ENCODE results near the gene F13B.
"Not testable (repeated sequence)": the region's sequence is repeated elsewhere in the genome, so short reads cannot be mapped to it uniquely, and the experiment has no call there.

Gene F13B

GRCh38 chr1:197066719-197067456, at the start of gene F13B:
F13B (minus strand) TSS chr1:197067260; CDS start chr1:197067223, 37 bp downstream.
- DNase-seq (ENCODE audit: low spot score) = no peak

GRCh38 chr1:197116156-197116555, 49.1 kb upstream of the F13B start:
- no peak for DNase-seq (ENCODE audit: low spot score)

GRCh38 chr1:197106869-197107268, 39.8 kb upstream of the F13B start:
- DNase-seq (ENCODE audit: low spot score) = no peak

- no peak for DNase-seq (ENCODE audit: low spot score)
Measured at GRCh38 chr1:197103300-197103699, 36.2 kb upstream of the F13B start.

GRCh38 chr1:197101978-197102377, 34.9 kb upstream of the F13B start:
- no peak for DNase-seq (ENCODE audit: low spot score)

- no peak for DNase-seq (ENCODE audit: low spot score)
Measured at GRCh38 chr1:197100677-197101076, 33.6 kb upstream of the F13B start.

GRCh38 chr1:197099444-197099843, 32.4 kb upstream of the F13B start:
- no peak for DNase-seq (ENCODE audit: low spot score)

GRCh38 chr1:197096971-197097370, 29.9 kb upstream of the F13B start:
- DNase-seq (ENCODE audit: low spot score) = not testable (repeated sequence)

GRCh38 chr1:197096137-197096536, 29.1 kb upstream of the F13B start:
- DNase-seq (ENCODE audit: low spot score) = peak; percentile 2

GRCh38 chr1:197093226-197093885, 26.3 kb upstream of the F13B start:
- DNase-seq (ENCODE audit: low spot score) = no peak

GRCh38 chr1:197092491-197093023, 25.5 kb upstream of the F13B start:
- no peak for DNase-seq (ENCODE audit: low spot score)

GRCh38 chr1:197083474-197083873, 16.4 kb upstream of the F13B start:
- no peak for DNase-seq (ENCODE audit: low spot score)

GRCh38 chr1:197081117-197081753, 14.2 kb upstream of the F13B start:
- no peak for DNase-seq (ENCODE audit: low spot score)

- no peak for DNase-seq (ENCODE audit: low spot score)
Measured at GRCh38 chr1:197080323-197080722, 13.3 kb upstream of the F13B start.

GRCh38 chr1:197076585-197076984, 9.5 kb upstream of the F13B start:
- no peak for DNase-seq (ENCODE audit: low spot score)

GRCh38 chr1:197073978-197074377, 6.9 kb upstream of the F13B start:
- no peak for DNase-seq (ENCODE audit: low spot score)

GRCh38 chr1:197067457-197067818, 378 bp upstream of the F13B start:
- no peak for DNase-seq (ENCODE audit: low spot score)

- no peak for DNase-seq (ENCODE audit: low spot score)
Measured at GRCh38 chr1:197066277-197066676, 783 bp downstream of the F13B start.

- no peak for DNase-seq (ENCODE audit: low spot score)
Measured at GRCh38 chr1:197065559-197065958, 1.5 kb downstream of the F13B start.

- DNase-seq (ENCODE audit: low spot score) = no peak
Measured at GRCh38 chr1:197063212-197063611, 3.8 kb downstream of the F13B start.

GRCh38 chr1:197062692-197063091, 4.4 kb downstream of the F13B start:
- no peak for DNase-seq (ENCODE audit: low spot score)

- no peak for DNase-seq (ENCODE audit: low spot score)
Measured at GRCh38 chr1:197049100-197049499, 18.0 kb downstream of the F13B start.
